Limb (tissue), 2 donors: ENCODE results near the gene VAMP8.
A peak's percentile ranks its signal among the peaks of the same experiment; 100 is the strongest.
"Not testable (repeated sequence)": the region's sequence is repeated elsewhere in the genome, so short reads cannot be mapped to it uniquely, and the experiment has no call there.

ENCODE experiments used
- DNase-seq, 2 donors: peaks; one replicate each; pipeline ENCODE4 v3.0.0-alpha.2; 2016; ENCODE audit errors: extremely low spot score in 2 of 2

Gene VAMP8

DNA sequence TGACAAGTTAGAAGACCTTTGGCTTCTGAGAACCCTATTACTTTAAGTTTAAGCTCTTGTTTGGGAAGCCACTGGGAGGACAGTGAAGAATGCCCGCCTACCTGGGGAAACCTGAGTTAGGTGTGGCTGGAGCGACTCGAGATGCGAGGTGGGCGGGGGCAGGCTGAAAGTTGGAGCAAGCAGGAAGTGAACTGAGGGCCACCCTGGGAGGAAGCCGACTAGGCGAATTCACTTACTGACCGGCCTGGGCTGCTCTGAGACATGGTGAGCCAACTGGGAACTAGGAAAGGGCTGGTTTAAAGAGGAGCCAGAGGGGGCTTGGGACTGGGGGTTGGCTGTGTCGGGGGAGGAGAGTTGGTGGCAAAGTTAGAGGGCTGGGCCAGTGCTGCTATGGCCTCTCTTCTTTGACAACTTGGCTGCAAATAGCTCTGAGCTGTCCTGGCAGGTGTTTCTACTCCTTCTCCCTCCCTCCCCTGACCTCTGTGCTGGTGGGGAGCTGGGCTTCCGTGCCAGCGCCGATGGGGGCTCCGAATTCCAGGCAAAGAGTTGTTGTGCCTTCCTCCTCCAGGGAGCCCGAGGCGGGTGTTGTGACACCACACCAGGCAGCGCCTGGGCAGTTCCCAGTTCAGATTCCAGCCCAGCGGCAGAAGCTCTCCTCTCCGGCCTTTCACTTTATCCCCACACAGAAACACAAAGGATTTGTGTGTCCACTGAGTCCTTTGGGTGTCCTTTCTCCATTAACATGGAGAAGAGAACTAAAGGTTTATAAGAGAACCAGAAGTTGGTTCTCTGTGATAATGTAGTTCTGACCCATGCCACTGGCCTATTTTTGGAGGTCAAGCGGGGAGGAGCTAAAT is at the start of gene VAMP8:
TSS of gene VAMP8 (plus strand) at position 201 of the 857 bp plus-strand sequence. CDS start at position 262, 61 bp downstream.
- DNase-seq: no peak

DNA sequence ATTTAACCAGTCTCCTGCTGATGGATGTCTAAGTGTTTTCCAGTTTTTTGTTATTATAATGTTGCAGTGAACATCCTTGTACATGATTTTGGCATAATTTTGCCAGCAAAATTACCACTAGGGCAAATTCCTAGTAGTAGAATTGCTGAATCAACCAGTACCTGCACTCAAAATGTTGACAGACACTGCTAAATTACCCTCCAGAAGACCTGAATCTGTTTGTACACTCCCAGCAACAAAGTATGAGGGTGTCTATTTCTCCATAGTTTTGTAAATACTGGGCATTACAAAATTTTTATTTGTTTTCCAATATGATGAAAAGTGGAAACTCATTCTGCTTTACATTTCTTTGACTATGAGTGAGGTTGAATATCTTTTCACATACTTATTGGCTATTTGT is 49.6 kb upstream of the VAMP8 start:
- no peak for DNase-seq

DNA sequence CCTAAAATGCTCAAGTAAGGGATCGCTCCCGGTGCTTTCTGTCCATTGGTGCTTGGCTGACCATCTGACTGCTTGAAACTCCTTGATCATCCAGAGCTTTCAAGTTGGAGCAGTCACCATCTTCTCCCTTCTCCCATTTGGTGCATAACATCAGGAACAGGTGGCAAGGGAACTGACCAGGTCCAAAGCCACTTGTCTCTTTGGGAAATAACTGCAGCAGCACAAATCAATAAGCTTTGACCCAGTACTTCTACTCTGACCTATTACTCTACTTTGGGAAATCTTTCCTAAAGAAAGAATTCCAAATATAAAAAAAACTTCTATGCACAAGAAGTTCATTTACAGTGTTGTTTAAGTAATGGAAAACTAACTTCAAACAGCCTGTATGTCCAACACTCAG is 49.0 kb upstream of the VAMP8 start:
- no peak for DNase-seq

DNA sequence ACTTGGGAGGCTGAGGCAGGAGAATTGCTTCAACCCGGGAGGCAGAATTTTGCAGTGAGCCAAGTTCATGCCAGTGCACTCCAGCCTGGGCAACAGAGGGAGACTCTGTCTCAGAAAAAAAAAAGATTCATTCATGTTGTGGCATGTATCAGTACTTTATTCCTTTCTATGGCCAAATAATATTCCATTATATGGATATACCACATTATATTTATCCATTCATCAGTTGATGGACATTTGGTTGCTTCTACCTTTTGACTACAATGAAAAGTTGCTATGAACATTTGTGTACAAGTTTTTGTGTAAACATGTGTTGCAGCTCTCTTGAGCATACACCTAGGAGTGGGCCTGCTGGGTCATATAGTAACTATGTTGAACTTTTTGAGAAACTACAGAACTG is 47.6 kb upstream of the VAMP8 start:
- DNase-seq: no peak

DNA sequence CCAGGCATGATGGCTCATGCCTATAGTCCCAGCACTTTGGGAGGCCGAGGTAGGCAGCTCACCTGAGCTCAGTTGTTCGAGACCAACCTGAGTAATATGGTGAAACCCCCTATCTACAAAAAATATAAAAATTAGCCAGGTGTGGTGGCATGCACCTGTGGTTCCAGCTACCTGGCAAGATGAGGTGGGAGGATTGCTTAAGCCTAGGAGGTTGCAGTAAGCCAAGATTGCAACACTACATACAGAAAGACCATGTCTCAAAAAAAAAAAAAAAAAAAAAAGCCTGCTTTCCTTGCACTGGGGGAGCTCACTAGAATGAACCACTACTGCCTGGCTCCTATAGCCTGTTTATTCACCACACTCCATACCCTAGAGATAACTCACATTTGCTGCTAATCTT is 45.8 kb upstream of the VAMP8 start:
- no peak for DNase-seq

DNA sequence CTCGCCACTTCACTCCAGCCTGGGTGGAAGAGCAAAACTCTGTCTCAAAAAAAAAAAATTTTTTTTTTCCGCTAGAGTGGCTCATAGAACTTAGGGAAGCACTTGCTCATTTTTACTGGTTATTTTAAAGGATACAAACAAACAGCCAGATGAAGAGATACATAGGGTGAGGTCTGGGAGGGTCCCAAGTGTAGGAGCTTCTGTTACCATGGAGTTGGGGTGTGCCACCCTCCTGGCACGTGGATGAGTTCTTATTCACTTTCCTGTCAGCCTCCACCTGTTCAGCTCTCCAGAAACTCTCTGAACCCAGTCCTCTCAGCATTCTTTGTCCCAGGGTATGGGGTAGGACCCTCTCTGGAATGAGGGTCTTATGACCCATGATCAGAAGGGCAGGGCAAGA is 43.3 kb upstream of the VAMP8 start:
- no peak for DNase-seq

DNA sequence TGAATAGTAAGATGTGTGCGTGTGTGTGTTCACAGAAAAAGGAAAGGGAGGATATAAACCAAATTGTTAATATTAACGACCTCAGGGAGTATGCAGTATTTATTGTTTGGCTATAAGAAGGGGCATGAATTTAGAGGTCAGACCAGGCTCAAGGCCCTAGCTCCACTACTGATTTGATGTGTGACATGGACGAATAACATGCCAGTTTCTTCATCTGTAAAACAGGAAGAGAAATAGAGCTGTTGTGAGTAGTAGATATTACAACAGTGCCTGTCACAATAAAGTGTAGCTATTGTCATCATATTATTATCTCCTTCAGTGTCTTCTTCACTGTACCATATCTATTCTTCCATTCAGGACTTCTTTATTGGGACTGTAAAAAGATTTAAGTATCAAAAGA is 42.5 kb upstream of the VAMP8 start:
- no peak for DNase-seq

DNA sequence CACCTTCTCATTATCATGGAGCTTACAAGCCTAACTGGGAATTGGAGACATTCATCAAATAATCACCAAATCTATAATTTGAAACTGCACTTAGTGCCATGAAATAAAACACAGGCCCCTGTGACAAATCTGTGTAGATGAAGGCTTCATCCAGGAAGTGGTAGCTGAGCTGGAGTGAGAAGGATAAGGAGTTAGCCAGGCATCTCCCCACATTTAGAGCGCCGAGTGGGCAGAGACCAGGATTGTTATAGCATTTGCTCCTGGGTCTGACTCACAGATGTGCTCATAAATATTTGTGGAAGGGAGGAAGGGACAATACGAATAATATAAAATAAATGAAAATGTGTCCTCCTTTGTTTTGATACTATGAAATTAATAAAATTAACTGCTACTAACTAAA is 40.9 kb upstream of the VAMP8 start:
- DNase-seq: no peak

DNA sequence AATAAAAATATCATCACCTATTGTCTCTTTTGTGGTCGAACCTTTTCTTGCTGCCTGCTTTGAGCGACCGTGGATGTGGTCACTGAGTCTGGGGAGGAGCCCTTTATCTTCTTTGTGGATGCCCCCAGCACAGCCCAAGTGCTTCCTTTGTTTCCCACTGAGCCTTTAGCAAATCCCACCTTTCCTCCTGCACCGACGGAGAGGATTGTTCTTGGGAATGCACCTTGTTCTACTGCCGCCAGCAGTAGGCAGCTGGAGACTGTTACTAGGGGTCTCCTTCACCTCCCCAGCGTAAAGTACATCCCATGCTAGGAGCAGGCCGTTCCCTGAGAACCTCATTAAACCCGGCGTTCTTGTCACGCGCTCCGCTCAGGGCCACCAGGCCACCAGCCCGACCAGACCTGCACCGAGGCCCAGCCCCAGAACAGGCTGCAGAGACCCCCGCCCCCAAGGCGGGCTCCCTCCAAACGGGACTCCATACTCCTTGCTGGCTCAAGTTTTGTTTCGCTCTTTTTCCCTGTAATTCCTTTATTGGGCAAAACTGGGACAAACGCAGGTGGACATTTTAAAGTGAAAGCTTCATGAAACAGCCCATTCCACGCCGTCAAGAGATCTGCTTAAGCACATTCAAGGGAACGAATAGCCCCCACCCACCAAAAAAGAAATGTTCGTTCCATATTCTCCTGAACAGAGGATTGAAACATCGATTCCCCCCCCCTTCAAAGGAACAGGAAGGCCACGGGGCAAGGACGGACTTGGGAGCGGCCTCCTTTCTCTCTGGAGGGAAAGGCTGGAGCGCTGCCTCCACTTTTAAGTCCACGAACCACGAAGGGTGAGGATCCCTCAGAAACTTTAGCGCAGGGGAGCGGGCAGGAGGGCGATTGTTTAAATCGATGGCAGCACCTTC is 39.5 kb upstream of the VAMP8 start:
- peak; percentile 29 to 80 for DNase-seq

DNA sequence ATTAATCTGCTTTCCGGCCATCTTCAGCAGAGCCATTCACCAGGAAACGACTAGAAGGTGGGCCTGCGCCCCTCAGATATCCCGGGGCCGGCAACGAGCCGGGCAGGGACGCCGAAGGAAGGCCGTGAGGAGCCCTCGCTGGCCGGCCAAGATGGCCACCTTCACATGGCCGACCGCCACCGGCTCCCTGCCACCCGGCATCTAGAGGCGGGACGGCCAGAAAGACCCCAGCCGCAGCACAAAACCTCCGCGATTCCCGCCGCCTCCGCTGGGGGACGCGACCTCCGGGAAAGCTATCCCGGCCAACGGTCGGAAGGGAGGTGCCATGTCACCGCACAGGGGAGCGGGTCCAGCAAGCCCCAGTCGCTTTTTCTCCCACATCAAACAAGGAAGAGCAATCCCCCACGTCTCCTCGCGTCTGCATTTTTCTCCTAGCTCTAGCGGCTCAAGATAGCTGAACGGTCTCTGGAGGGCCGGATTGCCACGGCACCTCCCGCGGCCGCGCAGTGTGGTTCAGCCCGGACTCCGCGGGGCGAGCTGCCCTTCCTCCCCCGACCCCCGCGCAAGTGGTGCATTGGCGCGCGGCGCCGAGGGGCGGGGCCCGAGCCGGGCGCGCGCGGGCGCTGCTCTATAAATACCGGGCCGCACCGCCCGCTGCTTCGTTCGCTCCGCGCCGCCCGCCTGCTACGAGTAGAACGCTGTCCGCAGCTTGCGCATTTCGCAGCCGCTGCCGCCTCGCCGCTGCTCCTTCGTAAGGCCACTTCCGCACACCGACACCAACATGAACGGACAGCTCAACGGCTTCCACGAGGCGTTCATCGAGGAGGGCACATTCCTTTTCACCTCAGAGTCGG is 38.7 kb upstream of the VAMP8 start, which contains the start of gene MAT2A:
TSS of gene MAT2A (plus strand) at position 662 of the 854 bp plus-strand sequence. CDS start at position 782, 120 bp downstream.
- DNase-seq: peak; percentile 93 to 99

DNA sequence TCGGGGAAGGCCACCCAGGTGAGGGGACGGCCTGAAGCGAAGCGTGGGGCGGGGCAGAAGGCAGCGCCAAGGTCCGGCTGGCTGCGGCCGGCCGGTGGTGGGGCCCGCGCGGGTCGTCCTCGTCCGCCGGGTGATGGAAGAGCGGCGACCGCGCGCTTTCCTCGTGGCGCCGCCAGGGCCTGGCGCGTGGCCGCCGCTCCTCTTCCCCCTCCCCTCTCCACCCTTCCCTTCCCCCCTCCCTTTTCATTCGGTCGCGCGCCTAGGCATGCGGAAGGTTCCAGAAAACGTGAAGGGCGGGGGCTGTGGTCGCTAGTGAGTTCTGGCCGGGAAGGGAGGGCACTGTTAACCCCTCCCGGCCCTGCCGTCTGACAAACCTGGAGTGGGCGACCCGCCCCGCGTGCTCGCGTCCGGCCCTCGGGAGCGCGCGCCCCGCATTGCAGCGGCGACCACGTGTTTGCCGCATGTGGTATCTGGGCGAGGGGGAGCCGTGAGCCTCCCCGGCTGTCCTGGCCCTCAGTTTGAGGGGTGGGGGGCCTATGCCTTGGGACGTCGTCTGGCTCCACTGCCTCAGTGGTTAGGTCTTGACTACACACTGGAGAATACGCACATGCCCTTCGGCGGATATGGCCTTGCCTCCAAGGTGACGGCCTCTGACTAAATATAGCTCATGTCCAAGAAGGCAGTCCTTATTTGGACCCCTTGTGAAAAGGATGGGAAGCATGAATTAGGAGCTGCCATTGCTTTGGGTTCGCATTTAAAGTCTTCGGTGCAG is 37.8 kb upstream of the VAMP8 start:
- DNase-seq: peak; percentile 60 to 89

DNA sequence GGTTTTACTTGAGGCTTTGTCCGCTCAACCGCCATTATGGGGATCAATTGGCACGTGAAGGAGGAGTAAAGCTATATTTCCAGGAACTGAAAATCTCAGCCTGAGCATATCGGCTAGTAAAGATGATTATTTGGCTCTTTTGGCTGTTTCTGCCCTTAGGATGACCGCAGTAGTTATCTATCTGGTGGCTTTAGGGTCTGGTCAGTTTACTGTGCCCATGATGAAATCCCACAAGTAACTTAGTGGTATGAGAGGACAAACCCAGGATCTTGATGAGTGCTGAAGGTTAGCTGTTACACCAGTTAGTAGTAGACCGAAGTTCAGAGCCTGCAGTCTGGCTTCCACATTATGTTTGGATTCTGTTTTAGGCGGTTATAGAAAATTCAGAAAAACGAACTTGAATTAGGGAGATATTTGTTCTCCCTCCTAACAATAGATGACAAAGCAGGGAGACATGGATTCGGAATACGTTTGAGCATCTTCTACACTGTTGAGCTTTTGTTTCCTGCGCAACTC is 37.2 kb upstream of the VAMP8 start:
- no peak for DNase-seq

DNA sequence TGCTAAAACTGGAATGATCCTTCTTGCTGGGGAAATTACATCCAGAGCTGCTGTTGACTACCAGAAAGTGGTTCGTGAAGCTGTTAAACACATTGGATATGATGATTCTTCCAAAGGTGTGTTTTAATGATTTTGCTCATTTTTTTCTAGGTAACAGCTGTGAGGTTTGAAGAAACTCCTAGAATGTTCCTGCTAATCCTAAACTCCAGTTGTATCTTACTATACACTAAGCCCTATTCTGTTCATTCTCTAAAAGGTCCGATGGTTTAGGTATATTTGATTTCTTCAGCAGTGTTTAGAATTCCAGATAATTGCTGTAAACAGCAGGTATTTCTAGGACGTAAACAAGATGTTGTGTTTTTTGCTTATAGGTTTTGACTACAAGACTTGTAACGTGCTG is 36.1 kb upstream of the VAMP8 start:
- no peak for DNase-seq

DNA sequence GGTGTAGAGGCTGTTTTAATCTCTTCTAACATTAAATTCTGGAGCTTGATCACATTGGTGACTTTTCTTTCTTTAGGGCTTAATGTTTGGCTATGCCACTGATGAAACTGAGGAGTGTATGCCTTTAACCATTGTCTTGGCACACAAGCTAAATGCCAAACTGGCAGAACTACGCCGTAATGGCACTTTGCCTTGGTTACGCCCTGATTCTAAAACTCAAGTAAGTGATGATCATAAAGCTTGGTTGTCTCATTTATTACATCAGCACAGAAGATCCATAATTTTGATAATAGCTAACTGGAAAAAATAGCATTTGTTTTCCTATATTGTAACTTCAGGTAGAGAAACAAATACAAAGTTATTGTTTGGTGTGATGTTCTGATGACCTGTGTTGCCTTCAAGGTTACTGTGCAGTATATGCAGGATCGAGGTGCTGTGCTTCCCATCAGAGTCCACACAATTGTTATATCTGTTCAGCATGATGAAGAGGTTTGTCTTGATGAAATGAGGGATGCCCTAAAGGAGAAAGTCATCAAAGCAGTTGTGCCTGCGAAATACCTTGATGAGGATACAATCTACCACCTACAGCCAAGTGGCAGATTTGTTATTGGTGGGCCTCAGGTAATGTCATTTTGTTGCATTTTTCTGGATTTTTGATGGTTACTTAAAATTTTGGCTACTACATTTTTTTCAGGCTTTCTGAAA is 35.5 kb upstream of the VAMP8 start:
- DNase-seq: no peak

DNA sequence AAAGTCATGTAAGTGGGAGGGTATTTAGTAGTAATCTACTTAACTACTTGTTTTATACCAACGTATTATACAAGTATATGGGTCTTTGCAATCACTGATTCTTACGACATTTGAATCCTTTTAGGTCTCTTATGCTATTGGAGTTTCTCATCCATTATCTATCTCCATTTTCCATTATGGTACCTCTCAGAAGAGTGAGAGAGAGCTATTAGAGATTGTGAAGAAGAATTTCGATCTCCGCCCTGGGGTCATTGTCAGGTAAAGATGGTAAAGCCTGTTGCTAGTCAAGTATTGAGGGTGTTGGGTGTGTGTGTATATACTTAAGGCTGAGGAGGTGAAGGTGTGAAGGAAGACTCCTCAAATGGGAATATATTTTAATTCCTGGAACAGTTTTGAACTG is 34.6 kb upstream of the VAMP8 start:
- no peak for DNase-seq

DNA sequence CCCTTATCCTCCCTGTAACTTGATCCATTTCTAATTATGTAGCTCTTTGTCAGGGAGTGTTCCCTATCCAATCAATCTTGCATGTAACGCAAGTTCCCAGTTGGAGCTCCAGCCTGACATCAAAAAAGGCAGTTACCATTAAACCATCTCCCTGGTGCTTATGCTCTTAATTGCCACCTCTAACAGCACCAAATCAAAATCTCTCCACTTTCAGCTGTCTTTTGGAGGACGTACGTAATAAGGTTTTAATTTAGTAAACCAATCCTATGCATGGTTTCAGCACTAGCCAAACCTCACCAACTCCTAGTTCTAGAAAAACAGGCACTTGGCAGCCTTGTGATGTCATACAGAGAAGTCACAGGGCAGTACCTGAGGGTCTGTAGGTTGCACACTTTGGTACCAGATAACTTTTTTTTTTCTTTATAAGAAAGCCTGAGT is 33.1 kb upstream of the VAMP8 start:
- DNase-seq: not testable (repeated sequence)

DNA sequence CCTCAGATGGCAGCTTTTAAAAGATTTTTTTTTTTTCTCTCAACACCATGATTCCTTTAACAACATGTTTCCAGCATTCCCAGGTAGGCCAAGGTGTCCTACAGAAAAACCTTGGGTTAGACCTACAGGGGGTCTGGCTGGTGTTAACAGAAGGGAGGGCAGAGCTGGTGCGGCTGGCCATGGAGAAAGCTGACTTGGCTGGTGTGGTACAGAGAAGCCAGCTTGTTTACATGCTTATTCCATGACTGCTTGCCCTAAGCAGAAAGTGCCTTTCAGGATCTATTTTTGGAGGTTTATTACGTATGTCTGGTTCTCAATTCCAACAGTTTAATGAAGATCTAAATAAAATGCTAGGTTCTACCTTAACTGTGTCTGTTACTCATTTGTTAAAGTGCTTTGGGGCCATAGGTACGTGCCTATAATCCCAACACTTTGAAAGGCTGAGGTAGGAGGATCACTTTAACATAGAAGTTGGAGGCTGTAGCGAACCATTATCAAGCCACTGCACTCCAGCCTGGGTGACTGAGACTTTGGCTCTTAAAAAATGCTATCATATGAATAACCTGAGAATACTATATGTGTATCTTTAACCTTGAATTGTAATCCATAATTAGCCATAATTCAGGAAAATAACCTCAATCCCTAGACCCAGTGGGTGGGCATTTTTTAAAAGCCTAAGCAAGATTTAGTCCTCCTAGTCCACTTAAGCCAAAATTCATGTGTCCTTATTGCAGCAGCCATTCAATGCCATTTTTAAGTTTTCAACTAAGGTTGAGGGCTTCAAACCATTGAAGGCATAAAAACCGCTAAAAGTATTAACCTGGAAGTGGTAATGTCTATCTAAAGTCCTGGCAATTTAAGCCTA is 32.2 kb upstream of the VAMP8 start:
- not testable (repeated sequence) for DNase-seq

DNA sequence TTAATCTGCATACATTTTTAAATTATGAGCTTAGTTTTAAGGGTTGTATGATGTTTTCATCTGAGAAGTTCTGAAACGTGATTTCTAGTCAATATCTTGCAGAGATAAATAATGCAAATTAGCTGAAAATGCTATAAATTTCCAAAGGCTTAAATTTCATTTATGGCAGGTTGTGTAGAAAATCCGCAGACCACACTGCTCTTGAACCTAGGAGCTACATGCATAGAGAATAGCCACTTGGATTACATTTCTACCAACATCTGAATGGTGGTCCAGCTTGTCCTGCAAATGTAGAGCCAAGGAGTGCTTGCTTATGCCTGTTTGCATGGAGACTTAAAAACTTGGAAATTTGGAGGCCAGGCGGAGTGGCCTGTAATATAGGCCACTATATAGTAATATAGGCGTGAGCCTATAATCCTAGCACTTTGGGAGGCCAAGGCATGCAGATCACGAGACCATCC is 31.6 kb upstream of the VAMP8 start:
- DNase-seq: no peak
